Stimulated activated CD8-positive, alpha-beta memory T cell treated with anti-CD3 and anti-CD28 coated beads, Interleukin-15, amount 100 ng/mL, for 4 hours (primary cell): ENCODE measurements around the gene TRIM6.
"Not testable (repeated sequence)": the region's sequence is repeated elsewhere in the genome, so short reads cannot be mapped to it uniquely, and the experiment has no call there.

Source experiments
- DNase-seq, 2 donors: peaks; one replicate each; pipeline ENCODE4 v3.0.0-alpha.2; 2020; ENCODE audit warnings: low read depth in 2 of 2

TRIM6 gene

DNA sequence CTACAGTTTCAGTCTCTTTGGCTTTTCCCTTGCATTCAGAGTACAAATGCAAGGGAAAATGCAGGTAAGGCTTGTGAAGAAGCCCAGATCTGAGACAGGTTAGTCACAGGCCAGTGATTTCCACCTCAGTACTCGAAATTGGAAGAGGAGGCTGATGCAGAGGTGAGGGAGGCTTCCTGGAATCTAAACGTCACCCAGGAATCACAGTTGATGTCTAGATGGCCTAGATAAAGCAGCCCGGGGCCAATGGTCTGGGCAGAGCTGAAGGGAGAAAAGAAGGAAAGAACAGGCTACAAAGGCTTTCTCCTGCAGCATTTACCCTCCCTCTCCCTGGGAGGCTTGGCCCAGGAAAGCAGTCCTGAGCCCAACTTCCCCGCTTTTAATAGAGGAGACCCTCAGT lies 8.5 kb downstream of the TRIM6 start:
- DNase-seq: no peak

DNA sequence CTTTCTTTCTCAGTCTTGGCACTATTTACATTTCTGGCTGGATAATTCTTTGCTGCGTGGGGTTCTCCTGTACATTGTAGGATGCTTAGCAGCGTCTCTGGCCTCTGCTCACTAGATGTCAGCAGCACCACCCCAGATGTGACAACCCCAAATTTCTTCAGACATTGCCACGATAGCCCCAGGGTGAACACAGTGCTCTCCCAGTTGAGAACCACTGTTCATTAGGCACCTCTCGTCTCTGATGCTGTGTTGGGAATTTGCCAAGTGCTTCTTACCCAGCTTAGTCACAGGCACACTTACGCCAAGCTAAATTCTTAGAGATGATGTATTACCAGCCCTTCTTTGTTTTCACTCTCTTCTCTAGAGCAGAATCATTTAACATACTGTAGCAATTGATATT lies 9.4 kb downstream of the TRIM6 start:
- DNase-seq: no peak

DNA sequence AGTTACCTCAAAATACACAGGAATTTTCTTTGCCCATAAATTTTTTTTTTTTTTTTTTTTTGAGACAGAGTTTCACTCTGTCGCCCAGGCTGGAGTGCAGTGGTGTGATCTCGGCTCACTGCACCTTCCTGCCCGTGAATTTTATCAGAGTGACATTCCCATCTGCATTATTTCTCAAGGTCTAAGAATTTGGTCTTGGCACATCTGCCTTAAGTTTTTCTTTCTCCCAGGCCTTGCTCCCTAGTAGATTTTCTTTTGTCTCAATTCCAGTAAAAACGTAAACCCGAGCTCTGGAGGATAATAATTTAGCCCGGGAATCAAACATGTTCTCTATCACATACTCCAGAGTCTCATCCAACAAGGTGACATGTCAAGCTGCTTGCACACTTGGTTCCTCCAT lies 12.4 kb downstream of the TRIM6 start:
- no peak for DNase-seq

DNA sequence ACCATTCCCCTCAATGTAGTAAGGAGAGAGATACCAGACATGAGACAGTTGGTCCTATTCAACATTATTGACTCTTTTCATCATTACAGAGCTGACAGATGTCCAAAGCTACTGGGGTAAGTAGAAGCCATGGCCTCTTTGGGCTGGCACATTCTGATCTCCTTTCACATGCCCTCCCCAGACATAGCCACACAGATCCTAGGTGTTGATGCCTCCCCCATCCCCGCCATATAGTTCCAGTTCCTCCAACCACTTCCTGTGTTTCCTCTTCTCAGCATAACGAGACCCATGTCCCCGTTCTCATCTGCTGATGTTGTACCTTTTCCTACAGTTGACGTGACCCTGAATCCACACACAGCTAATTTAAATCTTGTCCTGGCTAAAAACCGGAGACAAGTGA lies 14.0 kb downstream of the TRIM6 start:
- no peak for DNase-seq

DNA sequence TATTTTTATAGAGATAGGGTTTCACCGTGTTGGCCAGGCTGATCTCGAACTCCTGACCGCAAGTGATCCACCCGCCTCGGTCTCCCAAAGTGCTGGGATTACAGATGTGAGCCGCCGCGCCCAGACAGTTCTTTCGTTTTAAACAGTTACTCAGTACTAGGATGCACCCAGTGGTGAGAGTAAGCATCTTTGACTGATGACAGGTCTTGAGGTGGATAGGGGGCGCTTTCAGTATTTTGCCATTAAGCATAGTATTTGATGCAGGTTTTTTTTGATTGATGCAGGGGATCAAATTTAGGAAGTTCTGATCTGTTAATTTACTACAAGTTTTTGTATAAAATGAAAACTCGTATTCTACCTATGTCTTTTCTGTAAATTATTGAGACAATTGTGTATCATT lies 15.2 kb downstream of the TRIM6 start:
- DNase-seq: no peak

DNA sequence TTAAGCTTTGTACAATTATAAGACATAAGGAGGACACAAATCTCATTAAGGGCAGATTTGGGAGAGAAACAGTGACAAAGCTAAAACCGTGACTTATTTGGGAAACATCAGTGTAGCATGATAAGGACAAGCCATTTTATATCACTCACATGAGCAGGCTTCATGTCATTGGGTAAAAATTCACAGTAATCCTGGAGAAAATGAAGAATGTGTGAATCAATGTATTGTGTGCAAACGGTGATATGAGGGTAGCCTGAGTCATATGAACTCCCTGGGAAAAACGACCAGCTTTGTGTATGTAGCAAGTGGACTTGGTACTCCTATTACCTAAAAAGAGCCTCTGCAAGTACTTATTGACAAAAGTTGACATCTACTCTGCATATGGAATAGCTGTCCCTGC lies 22.4 kb downstream of the TRIM6 start:
- no peak for DNase-seq

DNA sequence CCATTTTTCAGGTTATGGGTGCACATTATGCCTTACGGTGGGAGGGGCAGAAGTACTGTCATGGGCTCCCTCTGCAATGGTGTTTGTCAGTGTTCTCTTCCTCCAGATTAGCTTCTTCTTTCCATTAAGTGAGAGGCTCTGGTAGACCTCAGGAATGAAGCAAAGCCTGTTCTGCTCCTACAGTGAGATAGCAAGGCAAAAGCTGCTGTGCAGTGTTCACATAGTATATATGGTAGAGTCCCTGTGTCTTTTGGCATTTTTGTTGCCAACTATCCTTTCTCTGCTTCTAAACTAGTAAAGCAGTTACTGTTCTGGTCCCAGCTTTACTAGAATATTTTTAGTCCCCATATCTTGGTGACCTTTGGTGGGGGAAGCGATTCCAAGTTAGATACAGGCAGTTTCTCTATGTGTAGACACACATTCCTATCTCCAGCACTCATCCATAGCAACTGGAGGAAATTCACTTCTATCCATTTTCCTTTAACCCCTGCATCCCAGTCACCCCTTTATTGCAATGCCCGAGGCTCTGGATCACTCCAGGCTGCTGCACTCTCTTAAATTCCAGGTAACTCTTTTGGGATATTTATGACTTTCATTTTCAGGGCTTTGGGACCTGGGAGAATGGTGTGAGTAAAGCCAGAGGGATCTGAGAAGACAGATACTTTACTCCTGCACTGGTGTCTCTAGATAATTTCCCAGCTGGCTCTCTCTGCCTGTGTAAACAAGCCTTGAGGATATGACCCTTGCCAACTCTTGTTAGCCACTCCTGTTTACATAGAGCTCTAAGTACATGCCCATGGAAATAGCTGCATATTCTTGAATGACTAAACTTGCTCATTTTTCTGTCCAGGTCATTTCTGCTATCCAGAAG lies 24.4 kb downstream of the TRIM6 start:
- no peak for DNase-seq

DNA sequence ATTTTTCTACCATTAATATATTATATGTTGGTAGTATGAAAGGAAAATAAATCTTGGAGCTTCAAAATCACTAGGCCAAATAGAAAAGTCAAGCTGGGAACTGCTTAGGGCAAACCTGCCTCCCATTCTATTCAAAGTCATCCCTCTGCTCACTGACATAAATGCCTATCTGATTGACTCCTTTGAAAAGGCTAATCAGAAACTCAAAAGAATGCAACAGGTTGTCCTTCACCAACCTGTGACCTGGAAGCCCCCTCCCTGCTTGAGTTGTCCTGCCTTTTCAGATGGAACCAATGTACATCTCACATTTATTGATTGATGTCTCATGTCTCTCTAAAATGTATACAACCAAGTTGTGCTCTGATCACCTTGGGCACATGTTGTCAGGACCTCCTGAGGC lies 25.1 kb downstream of the TRIM6 start:
- no peak for DNase-seq

DNA sequence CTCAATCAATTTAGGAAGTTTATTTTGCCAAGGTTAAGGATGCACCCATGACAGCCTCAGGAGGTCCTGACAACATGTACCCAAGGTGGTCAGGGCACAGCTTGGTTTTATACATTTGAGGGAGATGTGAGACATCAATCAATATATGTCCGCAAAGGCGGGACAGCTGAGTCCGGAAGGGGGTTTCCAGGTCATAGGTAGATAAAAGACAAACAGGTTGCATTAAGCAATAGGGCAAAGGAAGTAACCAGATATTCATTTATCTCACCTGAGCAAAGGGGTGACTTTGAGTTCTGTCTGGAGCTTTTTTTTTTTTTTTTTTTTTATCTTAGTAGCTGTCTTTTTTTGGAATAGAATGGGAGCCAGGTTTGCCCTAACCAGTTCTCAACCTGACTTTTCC lies 26.4 kb downstream of the TRIM6 start:
- DNase-seq: no peak

DNA sequence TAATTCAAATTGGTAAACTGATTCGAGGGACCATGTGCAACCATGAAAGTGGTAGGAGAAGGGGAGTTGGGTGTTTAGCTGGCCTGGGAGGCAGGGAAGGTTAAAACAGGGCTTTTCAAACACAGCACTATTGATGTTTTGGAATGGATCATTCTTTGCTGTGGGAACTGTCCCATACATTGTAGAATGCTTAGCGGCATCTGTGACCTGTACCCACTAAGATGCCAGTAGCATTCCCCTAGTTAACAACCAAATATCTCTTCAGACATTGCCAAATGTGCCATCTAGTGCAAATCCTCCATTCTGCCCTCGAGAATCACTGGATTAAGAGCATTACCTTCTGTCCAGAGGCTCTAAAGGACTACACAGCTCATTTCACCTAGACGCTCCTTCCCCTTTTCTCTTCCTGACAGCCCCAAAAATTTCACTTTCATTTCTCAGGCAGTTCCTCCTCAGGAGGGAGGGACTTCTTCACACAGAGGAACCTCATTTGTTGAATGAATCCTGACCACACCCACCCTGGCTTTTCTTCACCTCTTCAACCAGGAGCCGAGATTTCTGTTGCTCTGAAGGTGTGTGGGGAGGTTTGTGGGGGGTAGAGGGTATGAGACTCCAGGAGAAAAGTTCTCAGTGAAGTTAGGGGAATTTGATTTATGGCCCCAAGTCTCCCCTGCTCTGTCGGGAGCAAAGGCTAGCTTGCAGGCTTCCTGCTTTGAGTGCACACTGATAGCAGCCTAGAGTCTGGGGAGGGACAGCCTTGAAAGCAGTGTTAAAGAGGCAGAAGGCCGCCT lies 28.2 kb downstream of the TRIM6 start, which contains the start of gene TRIM34:
TRIM34 (plus strand) TSS at position 513 of the 791 bp plus-strand sequence. CDS start 7,331 bp downstream, outside the sequence.
- peak; percentile 25 to 48 for DNase-seq

DNA sequence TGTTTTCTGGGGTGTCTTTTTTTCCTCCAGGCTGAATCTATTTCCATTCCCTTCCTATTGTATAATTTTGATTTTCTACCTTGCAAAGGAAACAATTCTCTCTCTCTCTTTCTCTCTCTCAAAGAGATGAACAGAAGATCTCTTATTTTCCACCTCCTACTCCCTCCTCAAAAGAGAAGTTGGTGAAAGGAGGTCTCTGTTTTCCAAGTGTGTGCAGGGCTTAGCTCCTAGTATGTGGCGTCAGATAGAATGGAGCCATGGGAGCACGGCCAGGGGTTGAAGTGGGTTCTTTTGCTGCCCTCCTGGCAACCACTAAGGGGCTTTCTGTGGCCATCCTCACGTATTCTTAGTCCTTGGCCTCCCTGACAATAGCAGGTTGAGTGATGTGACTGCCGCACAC lies 28.8 kb downstream of the TRIM6 start:
- no peak for DNase-seq

DNA sequence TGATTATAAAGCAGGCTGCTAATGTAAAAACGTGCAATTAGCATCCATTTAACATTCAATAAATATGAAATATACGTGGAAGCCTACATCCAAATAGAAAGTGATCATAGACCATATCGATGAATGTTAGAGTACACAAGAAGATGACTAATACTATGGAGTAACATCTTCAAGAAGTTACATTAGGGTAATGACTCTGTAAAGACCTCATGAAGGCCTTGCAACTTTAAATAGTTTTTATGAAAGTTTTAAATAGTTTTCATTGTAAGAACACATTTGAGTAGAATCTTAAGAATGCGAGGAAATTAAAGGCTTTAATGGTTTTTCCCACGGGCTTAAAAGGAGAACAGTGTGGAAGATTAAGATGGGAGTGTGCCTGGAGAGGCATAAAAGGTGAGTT lies 29.8 kb downstream of the TRIM6 start:
- DNase-seq: no peak

DNA sequence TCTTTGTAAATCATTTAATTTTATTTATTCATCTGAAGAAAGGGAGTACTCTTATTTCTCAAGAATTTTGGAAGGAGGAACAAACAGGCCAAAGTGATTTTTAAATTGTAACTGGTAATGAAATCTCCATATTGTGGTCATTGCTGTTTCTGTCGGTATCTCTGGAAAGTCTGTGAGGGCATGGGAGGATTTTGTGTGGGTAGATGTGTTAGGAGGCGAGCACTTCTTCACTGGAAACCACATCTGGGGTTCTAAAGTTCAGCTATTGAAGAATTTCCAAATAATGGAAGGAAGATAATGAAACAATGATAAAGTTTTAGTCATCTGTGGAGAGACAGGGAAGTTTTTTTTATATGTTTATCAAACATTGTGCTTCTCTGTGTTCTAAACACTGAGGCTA lies 35.0 kb downstream of the TRIM6 start:
- no peak for DNase-seq

DNA sequence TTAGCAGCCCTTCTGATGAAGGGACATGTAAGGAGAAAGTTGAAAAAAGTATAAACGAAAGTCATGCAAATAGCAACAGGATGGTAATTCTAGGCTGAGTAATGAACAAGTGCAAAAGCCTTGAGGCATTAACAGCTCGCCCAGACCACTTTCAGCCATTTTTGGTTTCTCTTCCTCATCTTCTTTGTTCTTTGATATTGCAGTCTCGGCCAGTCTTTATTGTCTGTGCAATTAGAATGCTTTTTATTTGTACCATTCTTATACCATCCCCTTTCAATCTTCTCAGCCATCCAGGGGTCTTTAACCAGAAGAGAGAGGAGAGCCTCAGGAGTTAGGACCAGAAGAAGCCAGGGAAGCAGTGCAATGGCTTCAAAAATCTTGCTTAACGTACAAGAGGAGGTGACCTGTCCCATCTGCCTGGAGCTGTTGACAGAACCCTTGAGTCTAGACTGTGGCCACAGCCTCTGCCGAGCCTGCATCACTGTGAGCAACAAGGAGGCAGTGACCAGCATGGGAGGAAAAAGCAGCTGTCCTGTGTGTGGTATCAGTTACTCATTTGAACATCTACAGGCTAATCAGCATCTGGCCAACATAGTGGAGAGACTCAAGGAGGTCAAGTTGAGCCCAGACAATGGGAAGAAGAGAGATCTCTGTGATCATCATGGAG lies 35.7 kb downstream of the TRIM6 start:
- no peak for DNase-seq

DNA sequence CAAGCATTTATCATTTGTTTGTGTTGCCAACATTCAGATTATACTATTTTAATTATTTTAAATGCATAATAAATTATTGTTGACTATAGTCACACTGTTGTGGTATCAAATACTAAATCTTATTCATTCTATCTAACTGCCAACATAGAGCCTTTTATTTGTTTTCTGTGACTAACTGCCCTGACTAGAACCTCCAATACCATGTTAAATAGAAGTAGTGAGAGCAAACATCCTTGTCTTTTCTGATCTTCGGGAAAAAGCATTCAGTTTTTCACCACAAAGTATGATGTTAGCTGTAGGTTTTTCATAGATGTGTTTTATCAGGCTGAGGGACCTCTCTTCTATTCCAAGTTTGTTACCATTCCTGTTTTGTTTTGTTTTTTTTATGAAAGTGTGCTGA lies 43.5 kb downstream of the TRIM6 start:
- DNase-seq: no peak

DNA sequence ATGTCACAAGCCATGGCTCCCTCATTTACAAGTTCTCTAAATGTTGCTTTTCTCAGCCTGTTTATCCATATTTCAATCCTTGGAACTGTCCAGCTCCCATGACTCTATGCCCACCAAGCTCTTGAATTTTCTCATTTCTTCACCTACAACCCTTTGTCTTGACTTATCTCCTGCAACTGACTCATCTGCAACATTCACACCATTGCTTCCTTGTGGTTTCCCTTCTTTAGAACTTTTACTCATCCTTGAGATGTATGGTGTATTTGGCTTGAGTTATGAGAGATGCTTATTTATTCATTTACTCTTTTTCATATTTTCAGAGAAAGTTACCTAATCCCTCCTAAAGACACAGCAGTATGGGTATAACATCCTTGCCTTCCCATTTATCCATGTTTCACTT lies 47.1 kb downstream of the TRIM6 start:
- DNase-seq: no peak

DNA sequence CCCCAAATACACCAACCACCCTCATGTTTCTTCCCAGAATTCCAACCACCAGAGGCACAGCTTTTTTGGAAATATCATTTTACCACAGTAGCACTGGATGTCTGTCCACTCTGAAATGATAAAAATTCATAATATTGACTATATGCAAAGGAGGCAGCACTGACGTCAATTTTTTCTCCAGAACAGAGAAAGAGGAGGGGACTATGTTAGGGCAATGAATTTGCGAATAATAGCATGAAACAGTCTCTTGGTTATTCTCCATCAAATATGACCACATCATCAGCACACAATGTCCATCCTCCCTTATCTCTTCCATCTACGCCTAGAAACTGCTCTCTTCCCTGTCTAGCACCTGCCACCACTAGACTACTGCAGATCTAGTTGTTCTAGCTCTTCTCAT lies 49.7 kb downstream of the TRIM6 start:
- no peak for DNase-seq

DNA sequence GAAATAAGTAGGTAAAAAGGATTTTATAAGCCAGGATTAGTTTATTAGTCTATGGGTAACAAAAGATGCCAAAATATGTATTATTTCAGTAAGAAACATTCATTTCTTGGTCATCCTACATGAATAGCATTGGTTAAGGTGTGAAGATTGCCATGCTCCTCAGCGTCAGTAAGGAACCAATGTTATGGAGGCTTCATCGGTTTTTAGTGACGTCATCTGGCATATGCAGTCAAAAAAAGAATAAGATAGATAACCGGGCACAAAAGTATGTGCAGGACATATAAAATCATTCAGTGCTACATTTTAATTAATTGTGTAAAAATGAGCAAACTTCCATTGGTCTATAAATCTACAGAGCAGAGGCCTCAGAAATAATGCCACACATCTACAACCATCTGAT lies 59.0 kb downstream of the TRIM6 start:
- DNase-seq: no peak

DNA sequence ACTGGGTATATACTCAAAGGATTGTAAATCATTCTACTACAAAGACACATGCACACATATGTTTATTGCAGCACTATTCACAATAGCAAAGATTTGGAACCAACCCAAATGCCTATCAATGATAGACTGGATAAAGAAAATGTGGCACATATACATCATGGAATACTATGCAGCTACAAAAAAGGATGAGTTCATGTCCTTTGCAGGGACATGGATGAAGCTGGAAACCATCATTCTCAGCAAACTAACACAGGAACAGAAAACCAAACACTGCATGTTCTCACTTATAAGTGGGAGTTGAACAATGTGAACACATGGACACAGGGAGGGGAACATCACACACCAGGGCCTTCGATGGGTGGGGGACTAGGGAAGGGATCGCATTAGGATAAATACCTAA lies 60.5 kb downstream of the TRIM6 start:
- DNase-seq: not testable (repeated sequence)

DNA sequence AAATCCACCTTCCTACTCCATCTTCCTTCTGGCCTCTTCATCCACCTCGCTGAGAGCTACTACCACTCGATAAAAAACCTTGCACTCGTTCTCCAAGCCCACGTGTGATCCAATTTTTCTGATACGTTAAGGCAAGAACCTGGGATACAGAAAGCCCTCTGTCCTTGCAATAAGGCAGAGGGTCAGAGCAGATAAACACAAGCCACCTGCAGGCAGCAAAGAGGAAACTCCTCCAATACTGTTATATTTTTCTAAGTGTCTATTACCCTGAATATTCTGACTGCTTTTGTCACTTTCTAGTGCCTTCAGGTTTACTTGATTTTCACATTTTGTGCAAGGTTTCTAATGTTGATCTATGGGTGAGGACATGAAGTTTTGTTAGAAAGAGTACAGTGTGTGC lies 61.9 kb downstream of the TRIM6 start:
- DNase-seq: no peak
